Gastrocnemius medialis (tissue), 4 donors: ENCODE results near the gene MMP24. TPM values are rescaled to one million over a fixed set of nuclear protein-coding genes. Genes with fewer than 3 reads are reported as not detected.

Experiments used
- ATAC-seq, 2 donors: fragments of 150-250 bp; one replicate each; pipeline ENCODE4 v1.9.1; 2016
- DNase-seq, 2 donors: peaks; one replicate each; pipeline ENCODE4 v3.0.0-alpha.2; 2019
- H3K27ac ChIP-seq, 4 donors: fragments of 200-600 bp; sonication (generic); 1 replicate in 1 of 4; 2 replicates in 3 of 4; pipeline ENCODE4 v1.5.1; 2016 to 2018; ENCODE audit warnings: mild to moderate bottlenecking in 2 of 4, moderate library complexity in 1 of 4
- H3K27me3 ChIP-seq, 3 donors: fragments of 200-600 bp; sonication (generic) in 2 of 3; 1 replicate in 1 of 3; 2 replicates in 2 of 3; pipeline versions ENCODE4 v1.5.1 to v1.6.0; 2016 to 2019; ENCODE audit warnings: mild to moderate bottlenecking in 1 of 3, moderate library complexity in 1 of 3
- H3K36me3 ChIP-seq, 2 donors: fragments of 200-600 bp; sonication (generic) in 1 of 2; one replicate each; pipeline ENCODE4 v1.5.1; 2017 to 2018
- H3K4me1 ChIP-seq, 2 donors: fragments of 200-600 bp; sonication (generic) in 1 of 2; one replicate each; pipeline ENCODE4 v1.5.1; 2016 to 2017; ENCODE audit warnings: mild to moderate bottlenecking in 2 of 2
- H3K4me3 ChIP-seq, 4 donors: fragments of 200-600 bp; sonication (generic) in 3 of 4; 1 replicate in 1 of 4; 2 replicates in 3 of 4; pipeline ENCODE4 v1.5.1; 2016 to 2019; ENCODE audit warnings: mild to moderate bottlenecking in 2 of 4
- H3K9me3 ChIP-seq, 3 donors: fragments of 200-600 bp; sonication (generic) in 2 of 3; 1 replicate in 1 of 3; 2 replicates in 2 of 3; pipeline ENCODE4 v1.5.1; 2016 to 2019
- POLR2A ChIP-seq, 2 donors: fragments of 450-650 bp; IDR thresholded peaks; one replicate each; pipeline ENCODE4 v1.6.1; 2017; ENCODE audit warnings: antibody characterized with exemption in 2 of 2, mild to moderate bottlenecking in 2 of 2, moderate library complexity in 2 of 2
- in situ Hi-C, 4 donors: fragments of 200-750 bp; cut with MboI; loops; one replicate each; pipeline versions ENCODE4 v1.15.0 to v1.8.0; 2017; ENCODE audit warnings: low sequenced_read_pairs in 4 of 4
- intact Hi-C: fragments of 100-400 bp; cut with DNase I; formaldehyde crosslinking; loops from one replicate; pipeline ENCODE4 v1.15.1; 2023; ENCODE audit warnings: low total_unique reads
- total RNA-seq, 4 donors: library from RNA; depleted of rRNA; stranded (reverse); fragments of >200 nt; gene quantifications; one replicate each; pipeline versions ENCODE4 v1.1.0 to v1.2.3, GENCODE V29; 2016
- TF ChIP-seq, protein P1 (sequence below), 5 experiments: fragments of 450-650 bp in 3 of 5; fragments of 200-600 bp in 2 of 5; sonication (generic) in 2 of 5; IDR thresholded peaks in 4 of 5; conservative IDR thresholded peaks in 1 of 5; 1 replicate in 4 of 5; 2 replicates in 1 of 5; pipeline ENCODE4 v1.5.1; 2016 to 2019; ENCODE audit warnings: antibody characterized with exemption in 5 of 5, mild to moderate bottlenecking in 3 of 5, moderate library complexity in 3 of 5

MMP24 gene
- total RNA-seq, 4 donors from 2014 or later: 0.07 to 0.10 TPM; not detected in 2

DNA sequence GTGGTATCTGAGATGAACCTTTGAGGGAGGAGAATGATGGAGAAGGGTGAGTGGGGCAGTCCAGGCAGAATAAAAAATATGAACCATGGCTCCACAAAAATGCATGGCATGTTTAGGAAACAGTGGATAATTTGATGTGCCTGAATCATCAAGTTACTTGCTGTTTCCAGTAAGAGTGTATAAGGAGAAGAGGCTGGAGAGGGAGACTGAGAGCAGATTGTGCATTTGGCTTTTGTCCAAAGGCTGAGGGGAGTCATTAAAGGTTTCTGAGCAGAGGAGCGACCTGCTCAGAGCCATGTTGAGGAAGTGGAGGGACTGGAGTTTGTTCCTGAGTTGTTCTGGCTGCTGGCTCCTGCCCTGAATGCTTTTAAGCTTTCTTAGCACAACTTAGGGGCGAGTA lies 6.1 kb downstream of the MMP24 start:
- in situ Hi-C loops: no loop called here
- H3K4me1 ChIP-seq: no peaks in the 10 kb centered on the region
- H3K36me3 ChIP-seq: no peaks in the 10 kb centered on the region
- ATAC-seq (no peak), DNase-seq (no peak)
- no peak overlapping the region for H3K27ac ChIP-seq
- no peak for TF ChIP-seq POLR2A (IDR thresholded peaks at IDR 0.05)
- TF ChIP-seq, protein P1, sequence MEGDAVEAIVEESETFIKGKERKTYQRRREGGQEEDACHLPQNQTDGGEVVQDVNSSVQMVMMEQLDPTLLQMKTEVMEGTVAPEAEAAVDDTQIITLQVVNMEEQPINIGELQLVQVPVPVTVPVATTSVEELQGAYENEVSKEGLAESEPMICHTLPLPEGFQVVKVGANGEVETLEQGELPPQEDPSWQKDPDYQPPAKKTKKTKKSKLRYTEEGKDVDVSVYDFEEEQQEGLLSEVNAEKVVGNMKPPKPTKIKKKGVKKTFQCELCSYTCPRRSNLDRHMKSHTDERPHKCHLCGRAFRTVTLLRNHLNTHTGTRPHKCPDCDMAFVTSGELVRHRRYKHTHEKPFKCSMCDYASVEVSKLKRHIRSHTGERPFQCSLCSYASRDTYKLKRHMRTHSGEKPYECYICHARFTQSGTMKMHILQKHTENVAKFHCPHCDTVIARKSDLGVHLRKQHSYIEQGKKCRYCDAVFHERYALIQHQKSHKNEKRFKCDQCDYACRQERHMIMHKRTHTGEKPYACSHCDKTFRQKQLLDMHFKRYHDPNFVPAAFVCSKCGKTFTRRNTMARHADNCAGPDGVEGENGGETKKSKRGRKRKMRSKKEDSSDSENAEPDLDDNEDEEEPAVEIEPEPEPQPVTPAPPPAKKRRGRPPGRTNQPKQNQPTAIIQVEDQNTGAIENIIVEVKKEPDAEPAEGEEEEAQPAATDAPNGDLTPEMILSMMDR (IDR thresholded peaks at IDR 0.05 in 4 of 5, conservative IDR thresholded peaks at IDR 0.05 in 1 of 5): no peak
- H3K27me3 ChIP-seq: peaks cover 0 to 4% (median 3%) of the 10 kb centered on the region in 3 donors
- H3K9me3 ChIP-seq: no peaks in the 10 kb centered on the region
- H3K4me3 ChIP-seq: no peak overlapping the region
- intact Hi-C loops: no loop called here

DNA sequence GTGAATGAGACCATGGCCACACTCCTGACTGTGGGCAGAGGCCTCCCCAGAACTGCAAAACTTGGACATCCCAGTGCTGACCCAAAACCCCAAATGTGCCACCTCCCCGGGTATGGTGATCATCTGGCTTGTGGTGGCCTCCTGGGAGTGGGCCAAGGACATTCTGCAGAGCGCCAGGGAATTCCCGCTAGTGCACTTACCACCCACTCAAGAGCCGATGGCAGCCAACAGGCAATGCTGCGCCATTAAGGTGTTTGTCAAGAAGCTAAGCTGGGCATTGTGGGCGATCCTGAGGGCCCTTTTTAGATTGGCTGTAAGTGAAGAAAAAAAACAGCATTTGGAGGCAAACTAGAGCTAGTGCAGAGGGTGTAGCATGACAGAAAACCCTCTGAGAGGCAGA lies 9.4 kb downstream of the MMP24 start:
- intact Hi-C loops: no loop called here
- no peaks in the 10 kb centered on the region for H3K27me3 ChIP-seq
- no peaks in the 10 kb centered on the region for H3K4me1 ChIP-seq
- H3K9me3 ChIP-seq: no peaks in the 10 kb centered on the region
- no peaks in the 10 kb centered on the region for H3K36me3 ChIP-seq
- DNase-seq: no peak
- TF ChIP-seq POLR2A (IDR thresholded peaks at IDR 0.05): no peak
- TF ChIP-seq, protein P1 (IDR thresholded peaks at IDR 0.05 in 4 of 5, conservative IDR thresholded peaks at IDR 0.05 in 1 of 5): no peak
- no peak overlapping the region for H3K4me3 ChIP-seq
- in situ Hi-C loops: no loop called here
- no peak overlapping the region for H3K27ac ChIP-seq
- no peak for ATAC-seq

DNA sequence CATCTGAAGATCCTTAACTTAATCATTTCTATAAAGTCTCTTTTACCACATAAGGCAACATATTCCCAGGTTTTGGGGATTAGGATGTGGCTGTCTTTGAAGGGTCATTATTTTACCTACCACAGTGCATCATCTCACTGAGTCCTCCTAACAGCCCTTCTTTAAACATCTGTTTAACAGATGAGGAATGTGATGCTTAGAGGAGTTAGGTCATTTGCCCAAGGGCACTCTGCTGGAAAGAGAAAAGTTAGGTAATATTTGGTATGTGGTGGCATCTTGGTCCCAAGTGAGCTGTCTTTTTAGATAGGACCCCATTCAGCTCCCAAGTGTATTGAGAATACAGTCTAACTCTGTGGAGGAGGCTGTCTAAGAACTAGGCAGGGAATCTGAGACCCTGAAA lies 11.0 kb downstream of the MMP24 start:
- H3K9me3 ChIP-seq: no peaks in the 10 kb centered on the region
- intact Hi-C loops: no loop called here
- H3K27me3 ChIP-seq: no peaks in the 10 kb centered on the region
- ATAC-seq (no peak), DNase-seq (no peak)
- no peak overlapping the region for H3K4me3 ChIP-seq
- no peaks in the 10 kb centered on the region for H3K4me1 ChIP-seq
- TF ChIP-seq, protein P1 (IDR thresholded peaks at IDR 0.05 in 4 of 5, conservative IDR thresholded peaks at IDR 0.05 in 1 of 5): no peak
- TF ChIP-seq POLR2A (IDR thresholded peaks at IDR 0.05): no peak
- no peak overlapping the region for H3K27ac ChIP-seq
- no peaks in the 10 kb centered on the region for H3K36me3 ChIP-seq
- in situ Hi-C loops: no loop called here

DNA sequence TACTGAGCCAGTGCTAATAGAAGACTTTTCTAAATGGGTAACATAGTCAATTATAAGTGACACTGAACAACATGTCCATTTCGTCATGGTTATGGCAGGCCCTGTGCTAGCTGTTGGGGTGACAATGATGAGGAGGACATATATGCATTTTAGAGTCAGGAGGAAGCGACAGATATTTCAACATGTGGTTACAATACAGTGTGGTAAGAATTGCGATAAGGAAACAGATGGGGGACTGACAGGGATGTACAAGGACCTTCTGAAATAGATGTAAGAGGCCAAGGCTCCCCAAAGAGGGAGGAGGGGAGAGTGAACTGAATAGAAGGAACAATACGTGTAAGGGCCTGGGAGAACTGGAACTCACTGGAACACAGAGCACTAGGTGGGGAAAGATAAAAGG lies 11.7 kb downstream of the MMP24 start:
- Histone ChIP-seq H3K27me3 (no peaks in the 10 kb centered on the region), H3K4me1 (no peaks in the 10 kb centered on the region), H3K27ac (no peak overlapping the region), H3K9me3 (no peaks in the 10 kb centered on the region), H3K4me3 (no peak overlapping the region), H3K36me3 (no peaks in the 10 kb centered on the region)
- no peak for DNase-seq
- TF ChIP-seq, protein P1 (IDR thresholded peaks at IDR 0.05 in 4 of 5, conservative IDR thresholded peaks at IDR 0.05 in 1 of 5): no peak
- TF ChIP-seq POLR2A (IDR thresholded peaks at IDR 0.05): no peak
- in situ Hi-C loops: no loop called here
- ATAC-seq: no peak
- intact Hi-C loops: no loop called here

DNA sequence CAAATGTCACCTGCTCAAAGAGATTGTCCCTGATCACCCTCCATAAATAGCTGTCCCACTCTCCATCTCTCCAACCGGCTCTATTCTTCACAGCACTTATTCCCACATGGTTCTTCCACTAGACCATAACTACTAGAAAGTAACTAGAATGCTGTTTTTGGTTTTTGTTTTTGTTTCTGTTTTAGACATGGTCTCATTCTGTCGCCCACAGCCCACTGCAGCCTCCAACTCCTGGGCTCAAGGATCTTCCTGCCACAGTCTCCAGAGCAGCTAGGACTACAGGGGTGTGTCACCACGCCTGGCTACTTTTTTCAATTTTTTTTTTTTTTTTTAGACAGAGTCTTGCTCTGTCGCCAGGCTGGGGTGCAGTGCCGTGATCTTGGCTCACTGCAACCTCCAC lies 12.2 kb downstream of the MMP24 start:
- Histone ChIP-seq H3K4me3 (no peak overlapping the region), H3K9me3 (no peaks in the 10 kb centered on the region), H3K27ac (no peak overlapping the region), H3K27me3 (no peaks in the 10 kb centered on the region), H3K36me3 (no peaks in the 10 kb centered on the region), H3K4me1 (no peaks in the 10 kb centered on the region)
- in situ Hi-C loops (no loop called here), intact Hi-C loops (no loop called here)
- no peak for TF ChIP-seq POLR2A (IDR thresholded peaks at IDR 0.05)
- TF ChIP-seq, protein P1 (IDR thresholded peaks at IDR 0.05 in 4 of 5, conservative IDR thresholded peaks at IDR 0.05 in 1 of 5): no peak
- DNase-seq: no peak
- no peak for ATAC-seq
